ACC112 (cell line): Measurements from ENCODE around the gene CCNYL1.
"Not testable (repeated sequence)": the region's sequence is repeated elsewhere in the genome, so short reads cannot be mapped to it uniquely, and the experiment has no call there.

ENCODE experiments used
- H2AFZ ChIP-seq: fragments of 200-600 bp; sonication (generic); one replicate; pipeline ENCODE4 v1.6.0; 2017; ENCODE audit warnings: antibody characterized with exemption, low read length; ENCODE audit not compliant: unreplicated experiment
- H3K27ac ChIP-seq: fragments of 200-600 bp; sonication (generic); 2 replicates; pipeline ENCODE4 v1.5.1; 2014; ENCODE audit warnings: low read depth, mild to moderate bottlenecking, antibody characterized with exemption, low read length, moderate library complexity
- H3K27me3 ChIP-seq: fragments of 200-600 bp; sonication (generic); 2 replicates; pipeline ENCODE4 v1.6.1; 2014; ENCODE audit warnings: mild to moderate bottlenecking, antibody characterized with exemption, low read length, moderate library complexity, mixed read lengths; ENCODE audit not compliant: insufficient read depth
- H3K36me3 ChIP-seq: fragments of 200-600 bp; sonication (generic); 2 replicates; pipeline ENCODE4 v1.6.1; 2016; ENCODE audit warnings: mild to moderate bottlenecking, antibody characterized with exemption, low read length, moderate library complexity, mixed read lengths; ENCODE audit not compliant: insufficient read depth
- H3K4me1 ChIP-seq: fragments of 200-600 bp; sonication (generic); one replicate; pipeline ENCODE4 v1.6.1; 2016; ENCODE audit warnings: low read length, mixed read lengths; ENCODE audit not compliant: insufficient read depth, unreplicated experiment, control insufficient read depth
- H3K4me3 ChIP-seq: fragments of 200-600 bp; sonication (generic); 2 replicates; pipeline ENCODE4 v1.5.1; 2014; ENCODE audit warnings: mild to moderate bottlenecking, low read depth, low read length
- H3K79me2 ChIP-seq: fragments of 200-600 bp; sonication (generic); one replicate; pipeline ENCODE4 v1.6.0; 2016; ENCODE audit warnings: low read length; ENCODE audit not compliant: control insufficient read depth, unreplicated experiment, insufficient read depth

Gene CCNYL1

GRCh38 chr2:207750876-207751275 is 39.4 kb downstream of the CCNYL1 start:
- Histone ChIP-seq H3K36me3 (peaks cover 4% of the 10 kb centered on the region; the same call in 1 of the 2 replicates), H3K27me3 (no peaks in the 10 kb centered on the region), H3K79me2 (no peaks in the 10 kb centered on the region), H2AFZ (no peak overlapping the region), H3K4me3 (no peak overlapping the region), H3K4me1 (no peaks in the 10 kb centered on the region), H3K27ac (no peak overlapping the region)

GRCh38 chr2:207753688-207754087 is 42.2 kb downstream of the CCNYL1 start:
- not testable (repeated sequence) for H3K36me3 ChIP-seq, H3K4me3 ChIP-seq, H2AFZ ChIP-seq, H3K79me2 ChIP-seq, H3K27ac ChIP-seq, H3K4me1 ChIP-seq, H3K27me3 ChIP-seq

GRCh38 chr2:207754498-207755383 is 43.3 kb downstream of the CCNYL1 start:
- Histone ChIP-seq H2AFZ (no peak overlapping the region), H3K36me3 (peaks cover 4% of the 10 kb centered on the region; the same call in 1 of the 2 replicates), H3K4me3 (no peak overlapping the region), H3K4me1 (no peaks in the 10 kb centered on the region), H3K27ac (no peak overlapping the region), H3K27me3 (no peaks in the 10 kb centered on the region), H3K79me2 (no peaks in the 10 kb centered on the region)

- Histone ChIP-seq H3K27ac (no peak overlapping the region), H3K36me3 (no peaks in the 10 kb centered on the region)
Observed at GRCh38 chr2:207758025-207758424, 46.6 kb downstream of the CCNYL1 start.

GRCh38 chr2:207759890-207760289 is 48.5 kb downstream of the CCNYL1 start:
- Histone ChIP-seq H2AFZ (no peak overlapping the region), H3K27me3 (no peaks in the 10 kb centered on the region), H3K4me1 (no peaks in the 10 kb centered on the region), H3K27ac (no peak overlapping the region), H3K36me3 (no peaks in the 10 kb centered on the region), H3K79me2 (no peaks in the 10 kb centered on the region), H3K4me3 (no peak overlapping the region)

More at GRCh38 chr2:207758025-207758424, 46.6 kb downstream of the CCNYL1 start:
- no peak overlapping the region for H2AFZ ChIP-seq
- H3K4me3 ChIP-seq = no peak overlapping the region
- no peaks in the 10 kb centered on the region for H3K4me1 ChIP-seq
- H3K79me2 ChIP-seq = no peaks in the 10 kb centered on the region
- H3K27me3 ChIP-seq = no peaks in the 10 kb centered on the region

GRCh38 chr2:207760453-207760852 is 49.0 kb downstream of the CCNYL1 start:
- no peaks in the 10 kb centered on the region for H3K4me1 ChIP-seq
- no peak overlapping the region for H2AFZ ChIP-seq
- H3K27ac ChIP-seq = no peak overlapping the region
- H3K27me3 ChIP-seq = no peaks in the 10 kb centered on the region
- H3K36me3 ChIP-seq = no peaks in the 10 kb centered on the region
- no peak overlapping the region for H3K4me3 ChIP-seq
- H3K79me2 ChIP-seq = no peaks in the 10 kb centered on the region

GRCh38 chr2:207761426-207761825 is 50.0 kb downstream of the CCNYL1 start:
- H3K27ac ChIP-seq, H3K79me2 ChIP-seq, H2AFZ ChIP-seq, H3K4me1 ChIP-seq, H3K36me3 ChIP-seq, H3K4me3 ChIP-seq, H3K27me3 ChIP-seq: not testable (repeated sequence)

- no peaks in the 10 kb centered on the region for H3K79me2 ChIP-seq
- H3K36me3 ChIP-seq = no peaks in the 10 kb centered on the region
Observed at GRCh38 chr2:207762146-207762545, 50.7 kb downstream of the CCNYL1 start.

GRCh38 chr2:207763303-207763917 is 52.0 kb downstream of the CCNYL1 start:
- Histone ChIP-seq H3K4me1 (no peaks in the 10 kb centered on the region), H3K4me3 (no peak overlapping the region), H3K36me3 (no peaks in the 10 kb centered on the region), H3K27ac (no peak overlapping the region), H3K27me3 (no peaks in the 10 kb centered on the region), H2AFZ (no peak overlapping the region), H3K79me2 (no peaks in the 10 kb centered on the region)

More at GRCh38 chr2:207762146-207762545, 50.7 kb downstream of the CCNYL1 start:
- Histone ChIP-seq H3K4me3 (no peak overlapping the region), H3K4me1 (no peaks in the 10 kb centered on the region), H3K27ac (no peak overlapping the region), H2AFZ (no peak overlapping the region), H3K27me3 (no peaks in the 10 kb centered on the region)

GRCh38 chr2:207764096-207764630 is 52.7 kb downstream of the CCNYL1 start:
- Histone ChIP-seq H3K36me3 (no peaks in the 10 kb centered on the region), H2AFZ (no peak overlapping the region), H3K4me1 (no peaks in the 10 kb centered on the region), H3K4me3 (no peak overlapping the region), H3K79me2 (no peaks in the 10 kb centered on the region), H3K27ac (no peak overlapping the region), H3K27me3 (no peaks in the 10 kb centered on the region)
